Activated CD4-positive, CD25-positive, alpha-beta regulatory T cell treated with anti-CD3 and anti-CD28 coated beads, Interleukin-2, amount 50 U/mL, for 24 hours (primary cell): ENCODE results near the gene AGER.
"Not testable (repeated sequence)": the region's sequence is repeated elsewhere in the genome, so short reads cannot be mapped to it uniquely, and the experiment has no call there.

Experiments used
- ATAC-seq, 2 donors: fragments of 150-1000 bp; cut with Tn5 transposase; one replicate each; pipeline ENCODE4 v1.10.0; 2021; ENCODE audit warnings: mild to moderate bottlenecking in 1 of 2, moderate library complexity in 1 of 2

AGER gene

GRCh38 chr6:32186151-32186840 is 2.2 kb upstream of the AGER start:
- ATAC-seq: not testable (repeated sequence)

GRCh38 chr6:32185681-32186131 is 1.7 kb upstream of the AGER start:
- ATAC-seq: peak; percentile 82 to 87

- ATAC-seq: no peak
These were observed 470 bp downstream of the AGER start for GRCh38 chr6:32183483-32184083.

GRCh38 chr6:32183030-32183429 is 1.0 kb downstream of the AGER start:
- no peak for ATAC-seq

- no peak for ATAC-seq
These were observed 1.5 kb downstream of the AGER start for GRCh38 chr6:32182555-32182981.

- no peak for ATAC-seq
These were observed 2.0 kb downstream of the AGER start for GRCh38 chr6:32181915-32182529.

- no peak for ATAC-seq
These were observed 2.8 kb downstream of the AGER start for GRCh38 chr6:32181148-32181702.

- no peak for ATAC-seq
These were observed 4.2 kb downstream of the AGER start for GRCh38 chr6:32179766-32180405.

- ATAC-seq: no peak
These were observed 5.3 kb downstream of the AGER start for GRCh38 chr6:32178547-32179440.

- ATAC-seq: peak; percentile 89 to 90
These were observed 6.1 kb downstream of the AGER start, which contains the start of gene RNF5 for GRCh38 chr6:32177788-32178546. Gene RNF5 (plus strand): TSS chr6:32178405. CDS start chr6:32178512, 107 bp downstream.

- ATAC-seq: no peak
These were observed 6.8 kb downstream of the AGER start for GRCh38 chr6:32177183-32177787.

GRCh38 chr6:32176476-32177182 is 7.4 kb downstream of the AGER start:
- ATAC-seq: no peak

GRCh38 chr6:32175711-32176475 is 8.2 kb downstream of the AGER start, which contains the start of gene AGPAT1:
Gene AGPAT1 (minus strand): TSS chr6:32176084. CDS start chr6:32171496, 4,588 bp downstream.
- ATAC-seq: peak; percentile 49 to 50

- no peak for ATAC-seq
These were observed 8.7 kb downstream of the AGER start for GRCh38 chr6:32175322-32175710.

GRCh38 chr6:32174416-32174815 is 9.6 kb downstream of the AGER start:
- ATAC-seq: no peak

GRCh38 chr6:32173051-32173727 is 10.9 kb downstream of the AGER start:
- ATAC-seq: no peak

- ATAC-seq: no peak
These were observed 12.8 kb downstream of the AGER start for GRCh38 chr6:32171234-32171633.

- ATAC-seq: no peak
These were observed 13.8 kb downstream of the AGER start for GRCh38 chr6:32170294-32170693.
